Left colon (tissue), 2 donors: ENCODE results near the gene PVALB. TPM values are rescaled to one million over a fixed set of nuclear protein-coding genes. Genes with fewer than 3 reads are reported as not detected.
A peak's percentile ranks its signal among the peaks of the same experiment; 100 is the strongest.

Source experiments
- ATAC-seq: fragments of 200-7000 bp; cut with Tn5 transposase; one replicate; pipeline ENCODE4 v1.9.1; 2020; ENCODE audit warnings: mild to moderate bottlenecking, moderate library complexity
- DNase-seq, 2 donors: peaks; one replicate each; pipeline ENCODE4 v3.0.0-alpha.2; 2020
- intact Hi-C, 2 donors: fragments of 100-400 bp; cut with DNase I in 1 of 2; cut with micrococcal nuclease in 1 of 2; formaldehyde crosslinking; loops; one replicate each; pipeline versions ENCODE4 v1.11.2 to v1.14.0; 2022; cut with DNase I, micrococcal nuclease
- total RNA-seq, 2 donors: library from RNA; stranded (reverse); fragmentation: NEBNext Ultra II Directional; extraction: Animal tissue kit (Norgen Biotek cat#: 25700); gene quantifications; one replicate each; pipeline ENCODE4 v1.2.1, GENCODE V29; 2021
- donor health status: DM: no; HTN: no; CAD: no.
- donor health status: DM: yes; HTN: yes; CAD: no.

The PVALB gene
- total RNA-seq, 2 donors from 2014 or later = not detected

DNA sequence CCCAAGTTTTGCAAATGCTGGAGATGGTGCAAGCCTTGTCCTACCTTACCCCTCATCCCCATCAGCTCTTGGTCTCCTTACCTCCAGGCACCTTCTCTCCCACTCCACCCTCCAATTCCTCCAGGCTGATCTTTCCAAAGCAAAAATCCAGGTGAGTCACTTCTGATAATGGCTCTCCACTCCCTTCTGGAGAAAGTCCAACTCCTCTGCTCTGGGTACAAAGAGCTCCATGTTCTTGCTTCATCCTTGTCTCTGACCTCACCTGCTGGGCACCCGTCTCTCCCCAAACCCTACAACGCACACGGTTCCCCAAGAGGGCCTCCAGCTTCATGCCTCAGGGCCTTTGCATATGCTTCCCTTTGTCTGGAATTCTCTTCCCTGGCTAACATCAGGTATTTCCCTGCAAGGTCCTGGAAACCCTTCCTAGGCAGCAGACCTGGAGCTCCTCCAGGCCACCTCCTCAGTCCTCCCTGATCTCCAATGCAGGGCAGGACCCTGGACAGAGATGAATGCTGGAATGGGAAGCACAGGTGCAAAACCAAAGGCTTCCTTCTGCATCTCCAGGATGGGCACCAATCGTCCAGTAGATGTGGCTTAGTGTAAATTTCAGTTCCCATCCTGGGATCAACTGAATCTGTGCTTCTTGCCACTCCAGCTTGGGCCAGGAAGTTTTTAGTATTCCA, 63.6 kb downstream of the PVALB start:
- ATAC-seq = peak; percentile 89
- DNase-seq = no peak
- intact Hi-C loops = no loop called here

Other genes with a start within 250 kb of the PVALB start
- gene CACNG2, start 113.3 kb downstream of the PVALB start, total RNA-seq = not detected
- 10 to 100 TPM; 26.5 to 30.1 TPM for gene IFT27, start 40.9 kb downstream of the PVALB start, total RNA-seq
- 10 to 100 TPM in 1 of 2 donors, 1 to 10 TPM in 1; 6.3 to 11.2 TPM for gene NCF4, start 44.0 kb upstream of the PVALB start, total RNA-seq
- gene CSF2RB, start 96.6 kb upstream of the PVALB start, total RNA-seq = 1 to 10 TPM; 2.9 to 5.6 TPM
- 100 to 1,000 TPM; 507 to 576 TPM for gene TST, start 202.4 kb upstream of the PVALB start, total RNA-seq
- gene MPST, start 202.7 kb upstream of the PVALB start, total RNA-seq = 100 to 1,000 TPM; 221 to 250 TPM
- 10 to 100 TPM; 33.2 to 41.1 TPM for gene KCTD17, start 234.7 kb upstream of the PVALB start, total RNA-seq